ENCODE results near the gene BMF.
"Not testable (repeated sequence)": the region's sequence is repeated elsewhere in the genome, so short reads cannot be mapped to it uniquely, and the experiment has no call there.

Gene BMF

GRCh38 chr15:40108855-40109735, at the start of gene BMF:
Gene BMF, minus strand, starts transcription at chr15:40108879. Its CDS starts 2,793 bp downstream, at chr15:40106086.
- peak; percentile 98 to 99 for DNase-seq (ENCODE audit: low read depth in 2 of 2)

GRCh38 chr15:40157778-40158447, 49.2 kb upstream of the BMF start:
- no peak for DNase-seq (ENCODE audit: low read depth in 2 of 2)

- no peak for DNase-seq (ENCODE audit: low read depth in 2 of 2)
These were observed 46.7 kb upstream of the BMF start for GRCh38 chr15:40155270-40155910.

GRCh38 chr15:40154821-40155220, 46.1 kb upstream of the BMF start:
- DNase-seq (ENCODE audit: low read depth in 2 of 2), result not testable (repeated sequence)

GRCh38 chr15:40151991-40152390, 43.3 kb upstream of the BMF start:
- DNase-seq (ENCODE audit: low read depth in 2 of 2), result no peak

- DNase-seq (ENCODE audit: low read depth in 2 of 2), result no peak
These were observed 42.8 kb upstream of the BMF start for GRCh38 chr15:40151499-40151898.

GRCh38 chr15:40150163-40150925, 41.7 kb upstream of the BMF start:
- DNase-seq (ENCODE audit: low read depth in 2 of 2), result peak in 1 of 2 experiments; percentile 1

- DNase-seq (ENCODE audit: low read depth in 2 of 2), result no peak
These were observed 40.7 kb upstream of the BMF start for GRCh38 chr15:40149339-40149738.

GRCh38 chr15:40146037-40146436, 37.4 kb upstream of the BMF start:
- DNase-seq (ENCODE audit: low read depth in 2 of 2), result peak in 1 of 2 experiments; percentile 3

GRCh38 chr15:40142428-40142827, 33.7 kb upstream of the BMF start:
- no peak for DNase-seq (ENCODE audit: low read depth in 2 of 2)

GRCh38 chr15:40138201-40138570, 29.5 kb upstream of the BMF start:
- not testable (repeated sequence) for DNase-seq (ENCODE audit: low read depth in 2 of 2)

- no peak for DNase-seq (ENCODE audit: low read depth in 2 of 2)
These were observed 28.9 kb upstream of the BMF start for GRCh38 chr15:40137303-40138200.

GRCh38 chr15:40136470-40137302, 28.0 kb upstream of the BMF start:
- DNase-seq (ENCODE audit: low read depth in 2 of 2), result no peak

- DNase-seq (ENCODE audit: low read depth in 2 of 2), result not testable (repeated sequence)
These were observed 27.3 kb upstream of the BMF start for GRCh38 chr15:40135846-40136450.

GRCh38 chr15:40134885-40135284, 26.2 kb upstream of the BMF start:
- DNase-seq (ENCODE audit: low read depth in 2 of 2), result no peak

- no peak for DNase-seq (ENCODE audit: low read depth in 2 of 2)
These were observed 24.9 kb upstream of the BMF start for GRCh38 chr15:40133544-40133943.

- no peak for DNase-seq (ENCODE audit: low read depth in 2 of 2)
These were observed 22.3 kb upstream of the BMF start for GRCh38 chr15:40130799-40131502.

GRCh38 chr15:40130118-40130517, 21.4 kb upstream of the BMF start:
- no peak for DNase-seq (ENCODE audit: low read depth in 2 of 2)

Data from fibroblast of skin of left quadriceps (primary cell).